NCI-H2196 (cell line): ENCODE results near the gene GAS6.

Experiments used
- DNase-seq: peaks from one replicate; lab custom pipeline; 2025; ENCODE audit not compliant: unreplicated experiment; lab: John Stamatoyannopoulos, UW

GAS6 gene

DNA sequence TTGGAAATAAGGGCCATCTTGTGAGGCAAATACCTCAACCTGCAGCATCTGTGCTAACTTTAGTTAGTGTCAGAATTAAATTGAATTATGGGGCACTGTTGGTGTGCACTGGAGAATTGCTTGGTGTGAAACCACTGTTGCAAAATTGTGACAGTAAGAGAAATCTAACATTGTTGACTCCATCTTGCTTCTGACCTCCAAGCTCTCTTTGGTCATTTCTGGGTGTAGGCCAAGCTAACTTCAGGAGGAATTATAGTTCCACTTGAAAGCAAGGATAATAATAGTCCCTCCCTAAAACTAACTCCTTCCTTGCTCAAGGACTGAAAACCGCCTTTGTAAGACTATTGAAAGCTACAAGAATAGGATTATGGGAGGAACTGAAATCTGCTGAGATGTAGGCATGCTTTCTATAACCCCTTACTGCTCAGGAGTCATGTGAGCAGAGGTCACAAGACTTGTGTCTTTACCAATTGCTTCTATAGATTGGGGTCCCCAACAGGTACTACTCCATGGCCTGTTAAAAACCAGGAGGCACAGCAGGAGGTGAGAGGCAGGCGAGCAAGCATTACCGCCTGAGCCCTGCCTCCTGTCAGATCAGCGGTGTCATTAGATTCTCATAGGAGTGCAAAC is 24.9 kb upstream of the GAS6 start:
- no peak for DNase-seq

DNA sequence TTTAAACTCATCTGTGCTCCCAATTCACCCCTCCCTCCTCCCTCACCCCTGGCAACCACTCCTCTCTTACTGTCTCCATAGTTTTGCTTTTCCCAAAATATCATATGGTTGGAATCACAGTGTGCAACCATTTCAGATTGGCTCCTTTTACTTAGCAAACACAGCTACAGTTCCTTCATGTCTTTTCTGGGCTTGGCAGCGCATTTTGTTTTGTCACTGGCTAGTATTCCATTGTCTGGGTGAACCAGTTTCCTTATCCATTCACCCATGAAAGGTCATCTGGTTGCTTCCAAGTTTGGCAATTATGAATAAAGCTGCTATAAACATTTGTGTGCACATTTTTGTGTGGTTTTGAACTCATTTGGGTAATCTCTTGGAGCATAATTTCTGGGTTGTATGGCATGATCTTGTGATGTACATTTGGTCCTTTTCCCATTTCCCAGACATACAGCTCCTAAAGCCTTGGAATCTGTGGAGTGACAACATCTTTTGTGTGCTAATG is 23.9 kb upstream of the GAS6 start:
- peak; percentile 22 for DNase-seq

GRCh38 chr13:113886561-113887112 is 22.8 kb upstream of the GAS6 start:
- DNase-seq: no peak

GRCh38 chr13:113884821-113885220 is 20.9 kb upstream of the GAS6 start:
- DNase-seq: no peak

GRCh38 chr13:113883921-113884804 is 20.3 kb upstream of the GAS6 start:
- no peak for DNase-seq

DNA sequence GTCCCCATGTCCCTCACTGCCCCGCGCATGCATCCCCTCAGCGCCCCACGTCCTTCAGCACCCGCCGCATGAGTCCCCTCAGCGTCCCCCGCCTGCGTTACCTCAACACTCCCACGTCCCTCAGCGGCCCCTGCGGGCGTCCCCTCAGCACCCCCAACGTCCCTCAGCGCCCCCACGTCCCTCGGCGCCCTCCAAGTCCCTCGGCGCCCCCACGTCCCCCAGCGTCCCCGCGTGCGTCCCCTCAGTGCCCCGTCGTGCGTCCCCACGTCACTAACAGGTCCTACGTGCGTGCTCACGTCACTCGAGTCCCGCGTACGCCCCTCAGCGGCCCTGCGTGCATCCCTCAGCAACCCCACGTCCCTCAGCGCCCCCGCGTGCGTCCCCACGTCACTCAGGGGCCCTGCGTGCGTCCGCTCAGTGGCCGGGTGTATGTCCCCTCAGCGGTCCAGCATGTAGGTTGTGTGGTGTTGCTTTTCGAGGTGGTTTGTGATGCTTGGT is 19.5 kb upstream of the GAS6 start:
- no peak for DNase-seq

- no peak for DNase-seq
These were observed 18.8 kb upstream of the GAS6 start for GRCh38 chr13:113882716-113883115.

- no peak for DNase-seq
These were observed 18.4 kb upstream of the GAS6 start for GRCh38 chr13:113882267-113882630.

GRCh38 chr13:113881614-113882266 is 17.9 kb upstream of the GAS6 start:
- DNase-seq: no peak

DNA sequence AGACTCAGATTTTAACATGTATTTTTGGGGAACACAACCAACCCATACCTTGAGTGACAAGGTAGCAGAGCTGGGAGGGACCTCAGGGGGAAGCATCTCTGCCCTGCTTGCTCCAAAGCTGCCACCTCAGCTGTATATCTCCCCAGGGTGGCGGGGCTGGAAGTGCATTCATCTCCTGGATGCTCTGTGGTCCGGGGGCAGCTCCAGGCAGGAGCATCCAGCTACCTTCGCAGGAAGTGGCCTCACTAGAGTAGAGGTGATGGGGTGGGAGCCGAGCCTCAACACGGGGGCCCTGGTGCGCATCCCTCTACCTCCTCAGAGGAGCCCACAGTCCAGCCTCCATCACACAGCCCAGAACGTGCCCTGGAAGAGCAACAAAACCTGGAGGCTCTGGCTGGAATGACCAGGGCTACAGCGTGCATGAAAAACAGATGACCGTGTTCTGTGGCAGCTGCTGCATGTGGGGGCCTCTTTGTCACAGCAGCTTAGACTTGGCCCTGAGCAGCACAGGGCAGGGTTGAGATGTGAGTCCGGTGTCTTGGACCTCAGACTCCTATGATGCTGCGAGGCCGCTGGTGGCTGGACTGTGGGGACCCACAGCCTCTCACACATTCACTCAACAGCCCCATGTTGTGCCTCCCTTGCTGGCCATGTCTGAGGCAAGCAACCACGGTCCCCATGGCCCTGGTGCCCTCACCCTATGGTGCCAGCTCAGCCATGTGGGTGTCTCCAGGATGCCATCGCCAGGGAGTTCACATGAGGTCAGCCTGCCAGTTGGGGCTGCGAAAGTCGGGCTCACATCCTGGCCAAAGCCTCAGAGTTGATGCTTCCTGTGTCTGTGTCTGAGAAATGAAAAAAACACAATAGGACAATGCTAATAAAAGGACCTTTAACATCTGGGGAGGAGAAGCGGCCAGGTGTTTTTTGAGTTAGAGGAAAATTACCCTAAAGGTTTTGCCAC is 17.1 kb upstream of the GAS6 start:
- DNase-seq: no peak

DNA sequence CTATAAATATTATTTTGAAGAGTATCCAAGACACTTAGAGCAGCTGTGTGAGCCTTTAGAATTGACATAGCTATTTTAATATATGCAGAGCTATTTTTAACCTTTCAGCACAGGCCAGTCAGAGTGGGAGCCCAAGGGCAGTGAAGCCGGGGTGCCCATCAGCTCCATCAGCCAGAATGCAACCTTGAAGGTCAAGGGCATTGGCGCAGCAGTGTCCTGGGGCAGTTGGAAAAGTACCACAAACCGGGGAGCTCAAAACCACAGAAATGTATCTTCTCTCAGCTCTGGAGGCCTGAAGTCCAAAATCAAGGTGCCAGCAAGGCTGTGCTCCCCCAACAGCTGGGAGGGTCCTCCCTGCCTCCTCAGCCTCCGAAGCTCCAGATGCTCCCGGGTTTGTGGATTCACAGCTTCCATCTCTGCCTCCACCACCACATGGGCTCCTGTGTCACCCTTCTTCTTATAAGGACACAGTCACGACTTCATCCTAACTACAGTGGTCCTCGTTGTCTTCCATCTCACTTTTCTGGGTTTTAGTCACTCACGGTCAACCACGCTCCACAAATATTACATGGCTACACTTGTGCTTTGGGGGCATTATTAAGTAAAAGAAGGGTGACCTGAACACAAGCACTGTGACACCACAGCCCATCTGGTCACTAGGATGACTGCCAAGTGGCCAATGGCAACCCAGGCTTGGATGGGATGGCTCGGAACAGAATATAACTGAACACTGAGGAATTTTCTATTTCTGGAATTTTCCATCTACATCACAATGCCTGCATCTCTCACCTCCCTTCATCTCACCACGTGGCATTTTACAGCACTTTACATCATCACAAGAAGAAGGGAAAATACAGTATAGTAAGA is 15.9 kb upstream of the GAS6 start:
- no peak for DNase-seq

DNA sequence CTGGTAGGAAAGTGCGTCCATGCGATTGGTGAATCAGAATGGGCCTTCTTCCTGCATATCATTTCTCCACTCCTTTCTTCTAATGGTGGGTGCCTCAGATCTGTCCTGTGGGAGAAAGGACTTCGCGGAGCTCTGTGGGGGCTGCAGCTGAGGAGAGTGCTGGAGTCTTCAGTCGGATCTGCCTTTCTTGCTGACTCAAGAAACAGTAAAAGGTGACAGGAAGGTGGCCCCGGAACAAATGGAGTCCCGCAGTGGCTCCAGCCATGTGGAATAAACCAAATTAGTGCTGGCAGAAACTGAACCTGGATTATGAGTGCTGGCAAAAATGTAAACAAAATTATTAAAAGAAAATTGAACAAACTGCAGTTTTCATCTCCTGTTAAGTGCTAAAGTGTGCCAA is 15.1 kb upstream of the GAS6 start:
- no peak for DNase-seq

GRCh38 chr13:113877149-113877990 is 13.5 kb upstream of the GAS6 start:
- DNase-seq: no peak

- DNase-seq: no peak
These were observed 12.7 kb upstream of the GAS6 start for GRCh38 chr13:113876346-113877148.

GRCh38 chr13:113875837-113876281 is 12.0 kb upstream of the GAS6 start:
- no peak for DNase-seq

- DNase-seq: no peak
These were observed 11.5 kb upstream of the GAS6 start for GRCh38 chr13:113875429-113875815.

GRCh38 chr13:113874579-113875428 is 10.9 kb upstream of the GAS6 start:
- DNase-seq: no peak
